NCI-H2196 (cell line): ENCODE measurements around the gene SDHAF2.
"Not testable (repeated sequence)": the region's sequence is repeated elsewhere in the genome, so short reads cannot be mapped to it uniquely, and the experiment has no call there.

Experiments used
- DNase-seq: peaks from one replicate; lab custom pipeline; 2025; ENCODE audit not compliant: unreplicated experiment; lab: John Stamatoyannopoulos, UW

Gene SDHAF2

GRCh38 chr11:61475433-61475832, 45.5 kb downstream of the SDHAF2 start:
- no peak for DNase-seq

GRCh38 chr11:61476371-61476770, 46.4 kb downstream of the SDHAF2 start:
- no peak for DNase-seq

- no peak for DNase-seq
These were observed 47.2 kb downstream of the SDHAF2 start for GRCh38 chr11:61477126-61477525.

- peak; percentile 33 for DNase-seq
These were observed 47.8 kb downstream of the SDHAF2 start for GRCh38 chr11:61477727-61478148.

GRCh38 chr11:61479360-61480058, 49.6 kb downstream of the SDHAF2 start:
- not testable (repeated sequence) for DNase-seq

GRCh38 chr11:61480261-61480993, 50.5 kb downstream of the SDHAF2 start:
- no peak for DNase-seq

GRCh38 chr11:61480994-61481335, 51.0 kb downstream of the SDHAF2 start:
- peak; percentile 67 for DNase-seq

- no peak for DNase-seq
These were observed 51.9 kb downstream of the SDHAF2 start for GRCh38 chr11:61481806-61482205.

GRCh38 chr11:61482513-61482912, 52.6 kb downstream of the SDHAF2 start:
- DNase-seq, result no peak

GRCh38 chr11:61484541-61484940, 54.6 kb downstream of the SDHAF2 start:
- DNase-seq, result no peak

- no peak for DNase-seq
These were observed 55.2 kb downstream of the SDHAF2 start for GRCh38 chr11:61485080-61485479.

GRCh38 chr11:61486011-61486620, 56.2 kb downstream of the SDHAF2 start:
- DNase-seq, result no peak

GRCh38 chr11:61486779-61487178, 56.9 kb downstream of the SDHAF2 start:
- no peak for DNase-seq

- DNase-seq, result no peak
These were observed 57.6 kb downstream of the SDHAF2 start for GRCh38 chr11:61487342-61488025.

GRCh38 chr11:61488651-61489291, 58.8 kb downstream of the SDHAF2 start:
- DNase-seq, result peak; percentile 78

- peak; percentile 49 for DNase-seq
These were observed 60.2 kb downstream of the SDHAF2 start for GRCh38 chr11:61489833-61490721.

GRCh38 chr11:61491736-61492395, 61.9 kb downstream of the SDHAF2 start:
- DNase-seq, result no peak

- no peak for DNase-seq
These were observed 64.5 kb downstream of the SDHAF2 start for GRCh38 chr11:61494381-61494961.
